K562 (cell line): Measurements from ENCODE around the gene ARF4. TPM values are rescaled to one million over a fixed set of nuclear protein-coding genes. Genes with fewer than 3 reads are reported as not detected.
A peak's percentile ranks its signal among the peaks of the same experiment; 100 is the strongest.

Source experiments
- BRF1 ChIP-seq: IDR thresholded peaks from 3 replicates; pipeline ENCODE4 v1.6.1; 2011; ENCODE audit warnings: borderline replicate concordance, mild to moderate bottlenecking; ENCODE audit not compliant: insufficient read length; ENCODE audit errors: extremely low read depth
- CCAR2 ChIP-seq: fragments of 200-400 bp; formaldehyde crosslinking; IDR thresholded peaks from 2 replicates; pipeline ENCODE4 v1.6.1; 2017; ENCODE audit warnings: mild to moderate bottlenecking, low read depth, low read length
- GABPB1 ChIP-seq: sonication (generic); formaldehyde crosslinking; IDR thresholded peaks from 2 replicates; pipeline ENCODE4 v1.8.0; 2022; ENCODE audit warnings: mild to moderate bottlenecking, missing genetic modification reagents
- MCM3 ChIP-seq: fragments of 450-650 bp; IDR thresholded peaks from 2 replicates; pipeline ENCODE4 v1.6.1; 2016
- MEIS2 ChIP-seq: fragments of 450-650 bp; IDR thresholded peaks from 2 replicates; pipeline ENCODE4 v1.6.1; 2014; ENCODE audit warnings: mild to moderate bottlenecking; ENCODE audit not compliant: partially characterized antibody
- MTF1 ChIP-seq: fragments of 250-450 bp; sonication (Bioruptor Pico); IDR thresholded peaks from 2 replicates; pipeline ENCODE4 v1.9.0; 2021; ENCODE audit warnings: moderate library complexity, mild to moderate bottlenecking, inconsistent platforms, borderline replicate concordance
- NBN ChIP-seq: fragments of 450-650 bp; IDR thresholded peaks from 2 replicates; pipeline ENCODE4 v1.6.1; 2016; ENCODE audit warnings: low read depth, mild to moderate bottlenecking
- NELFE ChIP-seq: IDR thresholded peaks from 2 replicates; pipeline ENCODE4 v1.6.1; 2011; ENCODE audit warnings: mild to moderate bottlenecking; ENCODE audit not compliant: insufficient read depth, insufficient read length
- PHTF2 ChIP-seq: fragments of 250-450 bp; sonication (Bioruptor Pico); IDR thresholded peaks from 2 replicates; pipeline ENCODE4 v1.5.0; 2021; ENCODE audit warnings: mild to moderate bottlenecking
- RFX1 ChIP-seq: fragments of 450-650 bp; IDR thresholded peaks from 2 replicates; pipeline ENCODE4 v1.6.1; 2016; ENCODE audit warnings: mild to moderate bottlenecking, moderate library complexity
- SMARCA5 ChIP-seq: fragments of 450-650 bp; IDR thresholded peaks from 2 replicates; pipeline ENCODE4 v1.6.1; 2016
- TAL1 ChIP-seq: fragments of 450-650 bp; IDR thresholded peaks from 2 replicates; pipeline ENCODE4 v1.6.1; 2016; ENCODE audit warnings: mild to moderate bottlenecking
- ZC3H11A ChIP-seq: IDR thresholded peaks from 2 replicates; pipeline ENCODE4 v1.6.1; 2012; ENCODE audit warnings: low read depth, low read length, improper control_type of control experiment
- polyA plus RNA-seq, 8 experiments: library from polyadenylated mRNA; depleted of rRNA in 4 of 8; stranded (reverse) in 5 of 8; unstranded in 3 of 8; fragments of >200 nt; fragmentation: Nextera tagmentation in 2 of 8; fragmentation: Illumina TruSeq in 1 of 8; extraction: Ambion mirVana in 2 of 8; extraction: Trizol in 1 of 8; gene quantifications; 2 replicates each; pipeline versions ENCODE4 v1.2.1 to v1.2.3, GENCODE V29; 2011 to 2014; ENCODE audit warnings: inconsistent platforms in 1 of 8, missing spikeins in 1 of 8
- total RNA-seq, 7 experiments: library from RNA; depleted of rRNA in 6 of 7; stranded (reverse); fragments of >200 nt in 6 of 7; fragmentation: Illumina TruSeq in 2 of 7; extraction: Trizol in 2 of 7; gene quantifications; 2 replicates each; pipeline versions ENCODE4 v1.2.1 to v1.2.3, GENCODE V29; 2011 to 2021; ENCODE audit warnings: low replicate concordance in 1 of 7
- TF ChIP-seq, protein P1 (sequence below), 2 experiments: fragments of 450-650 bp in 1 of 2; sonication (generic) in 1 of 2; formaldehyde crosslinking in 1 of 2; IDR thresholded peaks; 2 replicates each; pipeline versions ENCODE4 v1.7.1 to v1.9.0; 2016 to 2022; ENCODE audit warnings: inconsistent platforms in 1 of 2, mild to moderate bottlenecking in 1 of 2, missing genetic modification reagents in 1 of 2
- TF ChIP-seq, protein P2 (sequence below): fragments of 450-650 bp; IDR thresholded peaks from 2 replicates; pipeline ENCODE4 v1.7.1; 2018; ENCODE audit warnings: mild to moderate bottlenecking, low read depth; ENCODE audit not compliant: partially characterized antibody
- TF ChIP-seq, protein P3 (sequence below): fragments of 250-450 bp; sonication (Bioruptor Pico); IDR thresholded peaks from 2 replicates; pipeline ENCODE4 v1.8.0; 2021; ENCODE audit warnings: borderline replicate concordance, mild to moderate bottlenecking, moderate library complexity; ENCODE audit not compliant: poor library complexity, severe bottlenecking

ARF4 gene
- total and polyA plus RNA-seq, 9 of the 15 experiments (the other 6 are each of a cell fraction or from before 2014, with no cell fraction given): 41.1 to 273 (median 83.8) TPM

DNA sequence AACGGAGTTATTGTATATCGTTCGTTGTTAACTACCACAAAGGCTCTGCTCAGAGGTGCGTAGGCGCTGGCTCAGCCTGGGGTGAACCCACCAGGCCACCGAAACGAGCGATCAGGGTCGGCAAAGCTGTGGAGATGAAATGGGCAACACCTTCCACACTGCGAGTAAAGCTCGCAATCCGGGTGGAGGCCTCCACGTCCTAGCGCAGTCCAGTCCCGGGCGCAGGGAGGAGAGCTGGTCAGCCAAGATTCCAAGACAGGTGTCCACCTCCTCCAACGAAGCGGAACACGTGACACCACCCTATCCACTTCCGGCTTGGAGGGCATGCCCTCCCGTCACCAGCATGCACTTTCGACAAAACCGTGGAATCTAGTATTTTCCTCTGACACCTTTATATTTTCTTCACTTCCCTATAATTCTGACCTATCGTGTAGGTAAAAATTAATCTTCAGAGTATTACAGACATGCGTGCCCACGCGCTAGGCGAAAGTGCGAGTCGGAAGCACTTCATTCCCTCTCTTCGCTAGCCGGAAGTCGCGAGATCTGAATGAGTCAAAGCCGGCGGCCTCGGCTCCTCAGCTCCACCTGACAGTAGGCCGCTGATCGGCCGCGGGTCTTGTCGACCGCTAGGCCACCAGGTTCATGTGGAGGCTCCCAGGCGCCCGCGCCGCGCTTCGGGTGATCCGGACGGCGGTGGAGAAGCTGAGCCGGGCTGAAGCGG is 41.2 kb downstream of the ARF4 start, which contains the start of gene PDE12 (continued):
- TF ChIP-seq, protein P1, sequence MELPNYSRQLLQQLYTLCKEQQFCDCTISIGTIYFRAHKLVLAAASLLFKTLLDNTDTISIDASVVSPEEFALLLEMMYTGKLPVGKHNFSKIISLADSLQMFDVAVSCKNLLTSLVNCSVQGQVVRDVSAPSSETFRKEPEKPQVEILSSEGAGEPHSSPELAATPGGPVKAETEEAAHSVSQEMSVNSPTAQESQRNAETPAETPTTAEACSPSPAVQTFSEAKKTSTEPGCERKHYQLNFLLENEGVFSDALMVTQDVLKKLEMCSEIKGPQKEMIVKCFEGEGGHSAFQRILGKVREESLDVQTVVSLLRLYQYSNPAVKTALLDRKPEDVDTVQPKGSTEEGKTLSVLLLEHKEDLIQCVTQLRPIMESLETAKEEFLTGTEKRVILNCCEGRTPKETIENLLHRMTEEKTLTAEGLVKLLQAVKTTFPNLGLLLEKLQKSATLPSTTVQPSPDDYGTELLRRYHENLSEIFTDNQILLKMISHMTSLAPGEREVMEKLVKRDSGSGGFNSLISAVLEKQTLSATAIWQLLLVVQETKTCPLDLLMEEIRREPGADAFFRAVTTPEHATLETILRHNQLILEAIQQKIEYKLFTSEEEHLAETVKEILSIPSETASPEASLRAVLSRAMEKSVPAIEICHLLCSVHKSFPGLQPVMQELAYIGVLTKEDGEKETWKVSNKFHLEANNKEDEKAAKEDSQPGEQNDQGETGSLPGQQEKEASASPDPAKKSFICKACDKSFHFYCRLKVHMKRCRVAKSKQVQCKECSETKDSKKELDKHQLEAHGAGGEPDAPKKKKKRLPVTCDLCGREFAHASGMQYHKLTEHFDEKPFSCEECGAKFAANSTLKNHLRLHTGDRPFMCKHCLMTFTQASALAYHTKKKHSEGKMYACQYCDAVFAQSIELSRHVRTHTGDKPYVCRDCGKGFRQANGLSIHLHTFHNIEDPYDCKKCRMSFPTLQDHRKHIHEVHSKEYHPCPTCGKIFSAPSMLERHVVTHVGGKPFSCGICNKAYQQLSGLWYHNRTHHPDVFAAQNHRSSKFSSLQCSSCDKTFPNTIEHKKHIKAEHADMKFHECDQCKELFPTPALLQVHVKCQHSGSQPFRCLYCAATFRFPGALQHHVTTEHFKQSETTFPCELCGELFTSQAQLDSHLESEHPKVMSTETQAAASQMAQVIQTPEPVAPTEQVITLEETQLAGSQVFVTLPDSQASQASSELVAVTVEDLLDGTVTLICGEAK (IDR thresholded peaks at IDR 0.05): peak; percentile 95
- TF ChIP-seq, protein P1 (CRISPR knock-in tag; IDR thresholded peaks at IDR 0.05): peak; percentile 51; the same call in 1 of the 2 replicates
- TF ChIP-seq ZC3H11A (no peak), GABPB1 (peak; percentile 95), CCAR2 (no peak), SMARCA5 (no peak), BRF1 (no peak), TAL1 (no peak), MCM3 (no peak), NBN (no peak), NELFE (no peak), MTF1 (CRISPR knock-in tag) (no peak), PHTF2 (CRISPR knock-in tag) (no peak), MEIS2 (no peak), RFX1 (no peak)
- TF ChIP-seq, protein P2, sequence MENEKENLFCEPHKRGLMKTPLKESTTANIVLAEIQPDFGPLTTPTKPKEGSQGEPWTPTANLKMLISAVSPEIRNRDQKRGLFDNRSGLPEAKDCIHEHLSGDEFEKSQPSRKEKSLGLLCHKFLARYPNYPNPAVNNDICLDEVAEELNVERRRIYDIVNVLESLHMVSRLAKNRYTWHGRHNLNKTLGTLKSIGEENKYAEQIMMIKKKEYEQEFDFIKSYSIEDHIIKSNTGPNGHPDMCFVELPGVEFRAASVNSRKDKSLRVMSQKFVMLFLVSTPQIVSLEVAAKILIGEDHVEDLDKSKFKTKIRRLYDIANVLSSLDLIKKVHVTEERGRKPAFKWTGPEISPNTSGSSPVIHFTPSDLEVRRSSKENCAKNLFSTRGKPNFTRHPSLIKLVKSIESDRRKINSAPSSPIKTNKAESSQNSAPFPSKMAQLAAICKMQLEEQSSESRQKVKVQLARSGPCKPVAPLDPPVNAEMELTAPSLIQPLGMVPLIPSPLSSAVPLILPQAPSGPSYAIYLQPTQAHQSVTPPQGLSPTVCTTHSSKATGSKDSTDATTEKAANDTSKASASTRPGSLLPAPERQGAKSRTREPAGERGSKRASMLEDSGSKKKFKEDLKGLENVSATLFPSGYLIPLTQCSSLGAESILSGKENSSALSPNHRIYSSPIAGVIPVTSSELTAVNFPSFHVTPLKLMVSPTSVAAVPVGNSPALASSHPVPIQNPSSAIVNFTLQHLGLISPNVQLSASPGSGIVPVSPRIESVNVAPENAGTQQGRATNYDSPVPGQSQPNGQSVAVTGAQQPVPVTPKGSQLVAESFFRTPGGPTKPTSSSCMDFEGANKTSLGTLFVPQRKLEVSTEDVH: peak; percentile 93
- TF ChIP-seq, protein P3, sequence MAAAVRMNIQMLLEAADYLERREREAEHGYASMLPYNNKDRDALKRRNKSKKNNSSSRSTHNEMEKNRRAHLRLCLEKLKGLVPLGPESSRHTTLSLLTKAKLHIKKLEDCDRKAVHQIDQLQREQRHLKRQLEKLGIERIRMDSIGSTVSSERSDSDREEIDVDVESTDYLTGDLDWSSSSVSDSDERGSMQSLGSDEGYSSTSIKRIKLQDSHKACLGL (CRISPR knock-in tag): peak; percentile 12
